Heart left ventricle (tissue), 13 donors: Measurements from ENCODE around the gene CAPN14.

ENCODE experiments used
- POLR2A ChIP-seq, 2 donors: fragments of 450-650 bp; IDR thresholded peaks; one replicate each; pipeline ENCODE4 v1.6.1; 2017; ENCODE audit warnings: antibody characterized with exemption in 2 of 2, mild to moderate bottlenecking in 2 of 2, moderate library complexity in 2 of 2
- TF ChIP-seq, protein P1 (sequence below), 12 donors: fragments of 200-600 bp; sonication (generic) in 4 of 12; IDR thresholded peaks; one replicate each; pipeline versions ENCODE4 v1.5.0 to v1.8.0; 2018 to 2022; ENCODE audit warnings: antibody characterized with exemption in 12 of 12, mild to moderate bottlenecking in 5 of 12
- donor health status: ischemic (EF 13 %, LVEDD 7.1; RV severe dilation, severe dysfunction).
- donor health status: DM: no; HTN: yes; CAD: no.
- donor health status: DM: no; HTN: no; CAD: no.
- donor health status: ischemic (EF 25% LVEDD 6.9; RV normal size, moderate dysfunction).
- donor health status: ischemic (EF 25% LVEDD 5.7; RV mildly dilated, moderate dysfunction).
- donor health status: ischemic (EF 35%, LVEDD 5.7; RV mildly dilated, moderate dysfunction).
- donor health status: nonischemic (EF 11% LVEDD 7.7; RV severe dilation, severe dysfunction).
- donor health status: DM: yes; HTN: yes; CAD: no.
- donor health status: PGD.
- donor health status: ischemic (EF 29% LVEDD 5.4; RV normal size, mild dysfunction).
- donor health status: nonischemic (EF 23%, LVEDD 6.1; RV moderate dilation, normal function).

DNA sequence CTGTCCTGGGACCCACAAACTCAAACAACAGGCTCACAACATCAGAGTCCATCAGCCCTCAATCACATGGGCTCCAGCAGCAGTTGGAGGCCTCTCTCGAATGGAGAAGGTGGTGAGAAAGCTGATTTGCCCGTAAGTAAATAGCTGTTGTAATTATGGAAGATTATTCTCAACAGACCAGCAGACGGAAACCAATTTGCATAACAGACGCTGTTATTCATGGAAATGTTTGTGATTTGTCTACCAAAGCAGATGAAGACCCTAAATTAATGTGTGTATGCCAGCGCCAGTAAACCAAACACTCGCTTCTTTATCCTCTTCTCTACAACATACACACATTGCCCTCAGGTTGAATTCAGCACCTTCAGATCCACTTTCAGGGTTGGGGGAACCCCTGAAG, 55.7 kb downstream of the CAPN14 start:
- TF ChIP-seq, protein P1, sequence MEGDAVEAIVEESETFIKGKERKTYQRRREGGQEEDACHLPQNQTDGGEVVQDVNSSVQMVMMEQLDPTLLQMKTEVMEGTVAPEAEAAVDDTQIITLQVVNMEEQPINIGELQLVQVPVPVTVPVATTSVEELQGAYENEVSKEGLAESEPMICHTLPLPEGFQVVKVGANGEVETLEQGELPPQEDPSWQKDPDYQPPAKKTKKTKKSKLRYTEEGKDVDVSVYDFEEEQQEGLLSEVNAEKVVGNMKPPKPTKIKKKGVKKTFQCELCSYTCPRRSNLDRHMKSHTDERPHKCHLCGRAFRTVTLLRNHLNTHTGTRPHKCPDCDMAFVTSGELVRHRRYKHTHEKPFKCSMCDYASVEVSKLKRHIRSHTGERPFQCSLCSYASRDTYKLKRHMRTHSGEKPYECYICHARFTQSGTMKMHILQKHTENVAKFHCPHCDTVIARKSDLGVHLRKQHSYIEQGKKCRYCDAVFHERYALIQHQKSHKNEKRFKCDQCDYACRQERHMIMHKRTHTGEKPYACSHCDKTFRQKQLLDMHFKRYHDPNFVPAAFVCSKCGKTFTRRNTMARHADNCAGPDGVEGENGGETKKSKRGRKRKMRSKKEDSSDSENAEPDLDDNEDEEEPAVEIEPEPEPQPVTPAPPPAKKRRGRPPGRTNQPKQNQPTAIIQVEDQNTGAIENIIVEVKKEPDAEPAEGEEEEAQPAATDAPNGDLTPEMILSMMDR (IDR thresholded peaks at IDR 0.05) = no peak
- no peak for TF ChIP-seq POLR2A (IDR thresholded peaks at IDR 0.05)
